CD4-positive, alpha-beta T cell (primary cell): Measurements from ENCODE around the gene OST4. TPM values are rescaled to one million over a fixed set of nuclear protein-coding genes. Genes with fewer than 3 reads are reported as not detected.

ENCODE experiments used
- ATAC-seq: fragments of 200-7000 bp; cut with Tn5 transposase; one replicate; pipeline ENCODE4 v1.10.0; 2022; ENCODE audit warnings: mild to moderate bottlenecking; ENCODE audit not compliant: poor library complexity
- CTCF ChIA-PET: fragments of 350-600 bp; sonication (Branson Sonifier 250); formaldehyde crosslinking; loops from one replicate; lab custom pipeline; 2021; ENCODE audit warnings: antibody characterized with exemption, inconsistent platforms; lab: Charles Lee
- POLR2A ChIA-PET: fragments of 350-600 bp; sonication (Branson Sonifier 250); formaldehyde crosslinking; loops from one replicate; lab custom pipeline; 2021; ENCODE audit warnings: antibody characterized with exemption, inconsistent platforms; lab: Charles Lee
- DNase-seq, 14 experiments: peaks; one replicate each; pipeline ENCODE4 v3.0.0-alpha.2; 2013 to 2020; ENCODE audit warnings: mixed read lengths in 2 of 14
- H3K27ac ChIP-seq, 2 donors: one replicate each; pipeline versions ENCODE4 v1.5.1 to v1.7.0; 2013; ENCODE audit warnings: low read length in 2 of 2, low read depth in 1 of 2, mild to moderate bottlenecking in 1 of 2
- H3K27me3 ChIP-seq, 2 experiments: 1 replicate in 1 of 2; 2 replicates in 1 of 2; pipeline versions ENCODE4 v1.6.1 to v1.7.0; 2013; ENCODE audit warnings: low read length in 2 of 2, control low read depth in 1 of 2, mild to moderate bottlenecking in 1 of 2, moderate library complexity in 1 of 2; ENCODE audit not compliant: insufficient read depth in 2 of 2, control insufficient read depth in 1 of 2
- H3K36me3 ChIP-seq: one replicate; pipeline ENCODE4 v1.6.1; 2013; ENCODE audit warnings: low read length, control low read depth; ENCODE audit not compliant: insufficient read depth
- H3K4me1 ChIP-seq: one replicate; pipeline ENCODE4 v1.6.1; 2013; ENCODE audit warnings: low read length, control low read depth; ENCODE audit not compliant: insufficient read depth
- H3K4me3 ChIP-seq: one replicate; pipeline ENCODE4 v1.5.1; 2013; ENCODE audit warnings: mild to moderate bottlenecking, low read length, moderate library complexity
- H3K9me3 ChIP-seq, 2 experiments: 1 replicate in 1 of 2; 2 replicates in 1 of 2; pipeline versions ENCODE4 v1.6.1 to v1.7.0; 2013; ENCODE audit warnings: low read length in 2 of 2, mild to moderate bottlenecking in 2 of 2, control low read depth in 1 of 2, moderate library complexity in 1 of 2; ENCODE audit not compliant: control insufficient read depth in 1 of 2, insufficient read depth in 1 of 2
- H3K27ac Mint-ChIP-seq: one replicate; pipeline ENCODE4 v1.8.0; 2020; ENCODE audit warnings: mixed read lengths
- H3K27me3 Mint-ChIP-seq: one replicate; pipeline ENCODE4 v1.8.0; 2021; ENCODE audit warnings: mixed read lengths
- H3K36me3 Mint-ChIP-seq: one replicate; pipeline ENCODE4 v1.8.0; 2021; ENCODE audit warnings: low read depth, mixed read lengths
- H3K4me1 Mint-ChIP-seq: one replicate; pipeline ENCODE4 v1.8.0; 2021; ENCODE audit warnings: low read depth, mixed read lengths
- H3K4me3 Mint-ChIP-seq: one replicate; pipeline ENCODE4 v1.8.0; 2020; ENCODE audit warnings: mild to moderate bottlenecking, mixed read lengths
- H3K9me3 Mint-ChIP-seq: one replicate; pipeline ENCODE4 v1.8.0; 2020; ENCODE audit warnings: mixed read lengths
- CTCF ChIP-seq: fragments of 200-600 bp; IDR thresholded peaks from one replicate; pipeline ENCODE4 v1.8.0; 2022; ENCODE audit warnings: antibody characterized with exemption, mild to moderate bottlenecking
- intact Hi-C, 2 experiments: fragments of 100-400 bp; cut with DNase I in 1 of 2; cut with micrococcal nuclease in 1 of 2; formaldehyde crosslinking; loops; one replicate each; pipeline versions ENCODE4 v1.15.1 to v1.9.0; 2023 to 2025; cut with DNase I, micrococcal nuclease
- total RNA-seq, 174 experiments: library from RNA in 2 of 174; stranded (reverse) in 2 of 174; gene quantifications; one replicate each; pipeline ENCODE4 v1.2.3 and lab custom pipeline; 2021 to 2026

The OST4 gene
- total RNA-seq, 2 experiments from 2014 or later: 232 to 254 TPM

DNA sequence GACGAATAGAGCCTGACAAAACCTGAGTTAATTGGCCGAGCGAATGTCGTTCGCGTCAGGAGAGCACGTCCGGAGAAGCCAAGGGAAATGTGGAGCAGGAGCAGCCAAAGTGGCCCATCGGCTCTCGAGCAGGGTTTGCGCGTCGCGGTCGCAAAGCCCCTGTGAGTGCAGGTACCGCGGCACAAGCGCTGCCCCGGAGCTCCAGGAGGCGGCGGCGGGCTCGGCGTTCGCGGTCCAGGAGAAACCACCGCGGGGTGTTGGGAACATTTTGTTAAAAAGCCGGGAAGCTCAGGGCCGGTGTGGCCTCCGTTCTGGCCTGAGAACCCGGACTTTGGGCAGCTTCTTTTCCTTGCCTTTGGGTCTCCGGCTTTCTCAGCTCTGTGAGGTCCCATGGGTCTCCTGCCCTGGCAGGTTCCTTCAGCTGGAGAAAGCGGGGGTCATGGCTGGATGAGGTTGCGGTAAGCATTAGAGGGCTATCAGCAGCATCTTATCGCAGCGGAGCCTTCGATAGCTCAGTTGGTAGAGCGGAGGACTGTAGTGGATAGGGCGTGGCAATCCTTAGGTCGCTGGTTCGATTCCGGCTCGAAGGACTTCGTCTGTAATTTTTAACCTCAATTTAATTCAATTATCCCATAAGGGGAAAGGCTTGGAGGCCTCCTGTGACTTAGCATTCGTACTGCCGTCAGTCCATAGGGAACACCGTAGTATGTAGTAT, 21.0 kb downstream of the OST4 start:
- Mint-ChIP-seq H3K4me1 (peaks cover 27% of the 10 kb centered on the region), H3K4me3 (peak overlapping the region; percentile 100), H3K27me3 (peaks cover 15% of the 10 kb centered on the region), H3K27ac (peak overlapping the region; percentile 100), H3K9me3 (no peaks in the 10 kb centered on the region), H3K36me3 (peaks cover 38% of the 10 kb centered on the region)
- Histone ChIP-seq H3K4me3 (peak overlapping the region; percentile 76), H3K9me3 (no peaks in the 10 kb centered on the region), H3K27ac (peak overlapping the region; percentile 77 to 83), H3K36me3 (peaks cover 11% of the 10 kb centered on the region), H3K27me3 (no peaks in the 10 kb centered on the region), H3K4me1 (peaks cover 20% of the 10 kb centered on the region)
- intact Hi-C loops: loop anchor here (1.0 to 5.0 kb wide), 5 partner anchors 18 to 162 kb away; partner anchors contain the start of genes ATRAID (in 1 of the 2), KHK (in 1 of the 2), SLC5A6 (in 1 of the 2) and TMEM214 (in 1 of the 2)
- peak; percentile 86 to 97 (median 92) for DNase-seq
- peak; percentile 57 for ATAC-seq
- ChIA-PET CTCF (interaction anchor here (0.9 to 3.1 kb wide), 11 partner anchors 12 to 253 kb away, joined by 3 to 18 read pairs (median 5); partner anchors contain the start of genes KHK, OST4, PREB and TMEM214), POLR2A (interaction anchor here (0.6 to 13.4 kb wide), 23 partner anchors 11 to 1820 kb away, joined by 3 to 301 read pairs (median 5); partner anchors contain the start of genes ABHD1, ATRAID, GTF3C2 and KHK)
- TF ChIP-seq CTCF: peak; percentile 42

DNA sequence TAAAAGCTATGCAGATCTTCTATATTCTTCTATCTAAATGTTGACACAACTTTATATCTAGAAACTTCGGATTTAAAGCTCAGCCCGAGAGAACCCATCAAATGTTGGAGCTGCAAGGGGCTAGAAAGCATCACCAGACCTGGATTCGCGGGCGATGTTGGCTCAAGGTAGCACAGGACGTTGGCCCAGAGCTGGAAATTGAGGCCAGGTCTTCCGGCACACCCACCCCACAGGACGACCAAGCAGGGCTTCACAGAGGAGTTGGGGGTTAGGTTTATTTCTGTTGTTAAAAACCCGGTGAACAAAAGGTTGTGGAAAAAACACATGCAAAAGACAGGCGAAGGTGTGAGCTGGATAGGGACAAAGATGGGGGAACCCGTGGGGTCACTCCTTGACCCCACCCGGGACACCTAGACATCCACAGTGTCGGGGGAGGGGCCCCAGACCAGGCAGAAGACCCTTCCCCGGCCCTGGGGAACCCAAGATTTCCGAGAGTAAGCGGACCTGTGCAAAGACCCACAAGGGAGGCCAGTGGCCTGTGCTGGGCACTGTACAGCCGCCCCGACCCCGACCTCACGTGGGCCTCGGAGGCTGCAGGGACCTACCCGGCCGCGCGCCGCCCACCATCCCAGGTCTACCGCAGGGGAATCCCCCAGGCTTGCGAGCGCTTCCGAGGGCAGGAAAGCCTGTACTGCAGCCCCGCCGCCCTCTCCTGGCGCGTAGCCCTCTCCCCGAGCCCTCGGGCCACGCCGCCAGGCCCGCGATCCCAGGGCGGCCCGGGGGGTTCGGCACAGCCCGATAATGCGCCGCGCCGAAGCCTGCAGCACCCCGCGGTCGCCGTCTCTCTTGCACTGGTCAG, 21.8 kb downstream of the OST4 start:
- H3K9me3 ChIP-seq: no peaks in the 10 kb centered on the region
- H3K4me1 ChIP-seq: peaks cover 20% of the 10 kb centered on the region
- intact Hi-C loops: loop anchor here (1.0 to 5.0 kb wide), 6 partner anchors 16 to 163 kb away; partner anchors contain the start of genes ATRAID (in 1 of the 2), KHK (in 1 of the 2), SLC5A6 (in 1 of the 2) and TMEM214 (in 1 of the 2)
- peaks cover 15% of the 10 kb centered on the region for H3K27me3 Mint-ChIP-seq
- H3K4me1 Mint-ChIP-seq: peaks cover 27% of the 10 kb centered on the region
- H3K36me3 ChIP-seq: peaks cover 4% of the 10 kb centered on the region
- ATAC-seq (peak; percentile 11), DNase-seq (peak in 12 of 14 experiments; percentile 22 to 86 (median 49))
- H3K27me3 ChIP-seq: no peaks in the 10 kb centered on the region
- peak overlapping the region; percentile 41 to 77 for H3K27ac ChIP-seq
- ChIA-PET POLR2A (interaction anchor here (0.6 to 13.4 kb wide), 16 partner anchors 10 to 1821 kb away, joined by 3 to 301 read pairs (median 8); partner anchors contain the start of genes ABHD1, ATRAID, KHK and MPV17), CTCF (interaction anchor here (0.9 to 3.1 kb wide), 10 partner anchors 12 to 230 kb away, joined by 3 to 18 read pairs (median 7); partner anchors contain the start of genes KHK, OST4, PREB and TMEM214)
- no peaks in the 10 kb centered on the region for H3K9me3 Mint-ChIP-seq
- no peak for TF ChIP-seq CTCF
- H3K4me3 ChIP-seq: peak overlapping the region; percentile 76
- H3K27ac Mint-ChIP-seq: peak overlapping the region; percentile 100
- peak overlapping the region; percentile 100 for H3K4me3 Mint-ChIP-seq
- peaks cover 30% of the 10 kb centered on the region for H3K36me3 Mint-ChIP-seq
